Glomerular endothelial cell (primary cell): Measurements from ENCODE around the gene CADPS2. TPM values are rescaled to one million over a fixed set of nuclear protein-coding genes. Genes with fewer than 3 reads are reported as not detected.
A peak's percentile ranks its signal among the peaks of the same experiment; 100 is the strongest.
"Not testable (repeated sequence)": the region's sequence is repeated elsewhere in the genome, so short reads cannot be mapped to it uniquely, and the experiment has no call there.

Experiments used
- DNase-seq: peaks from one replicate; pipeline ENCODE4 v3.0.0-alpha.2; 2011; ENCODE audit warnings: low read depth, low spot score; ENCODE audit errors: extremely low read depth
- total RNA-seq: library from RNA; depleted of rRNA; stranded (reverse); fragments of >200 nt; gene quantifications from 2 replicates; pipeline ENCODE4 v1.2.3, GENCODE V29; 2015

The CADPS2 gene
- total RNA-seq, 1 donor from 2014 or later, result 12.4 TPM

GRCh38 chr7:122677149-122677548 lies 209.1 kb downstream of the CADPS2 start:
- no peak for DNase-seq

DNA sequence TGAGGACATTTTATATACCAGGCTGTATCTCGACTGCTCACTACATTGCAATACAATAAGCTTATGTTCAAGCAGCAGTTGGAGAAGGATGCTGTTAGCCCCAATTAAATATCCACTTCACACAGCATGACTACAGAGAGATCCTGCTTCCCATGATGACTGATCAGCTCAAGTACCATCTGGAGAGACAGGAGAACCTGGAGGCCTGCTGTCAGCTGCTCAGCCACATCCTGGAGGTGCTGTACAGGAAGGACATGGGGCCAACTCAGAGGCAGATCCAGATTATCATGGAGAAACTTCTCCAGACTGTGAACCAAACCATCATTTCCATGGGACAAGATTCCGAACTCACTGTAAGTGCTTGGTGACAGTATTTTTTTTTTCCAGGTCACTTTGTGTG lies 209.8 kb downstream of the CADPS2 start:
- DNase-seq, result no peak

GRCh38 chr7:122675621-122676020 lies 210.6 kb downstream of the CADPS2 start:
- no peak for DNase-seq

DNA sequence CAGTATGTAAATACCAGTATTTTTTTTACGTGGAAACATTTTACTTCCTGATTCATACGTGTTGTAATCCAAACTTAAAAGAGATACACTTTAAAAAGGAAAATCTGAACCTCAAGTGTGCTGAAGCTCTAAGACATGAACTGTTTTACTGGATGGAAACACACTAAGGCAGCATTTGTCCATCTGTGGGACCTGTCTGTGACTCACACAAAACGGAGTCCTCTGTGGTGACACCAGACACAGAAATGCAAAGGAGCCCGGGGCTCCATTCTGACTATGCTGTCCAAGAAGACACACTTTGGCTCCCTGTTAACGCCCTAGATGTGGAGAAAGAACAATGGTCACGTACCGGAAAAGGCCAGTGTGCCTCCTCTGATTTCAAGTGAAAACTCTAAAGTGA lies 211.2 kb downstream of the CADPS2 start:
- no peak for DNase-seq

- DNase-seq, result no peak
Observed at GRCh38 chr7:122674502-122674901, 211.8 kb downstream of the CADPS2 start.

- DNase-seq, result no peak
Observed at GRCh38 chr7:122673951-122674350, 212.3 kb downstream of the CADPS2 start.

DNA sequence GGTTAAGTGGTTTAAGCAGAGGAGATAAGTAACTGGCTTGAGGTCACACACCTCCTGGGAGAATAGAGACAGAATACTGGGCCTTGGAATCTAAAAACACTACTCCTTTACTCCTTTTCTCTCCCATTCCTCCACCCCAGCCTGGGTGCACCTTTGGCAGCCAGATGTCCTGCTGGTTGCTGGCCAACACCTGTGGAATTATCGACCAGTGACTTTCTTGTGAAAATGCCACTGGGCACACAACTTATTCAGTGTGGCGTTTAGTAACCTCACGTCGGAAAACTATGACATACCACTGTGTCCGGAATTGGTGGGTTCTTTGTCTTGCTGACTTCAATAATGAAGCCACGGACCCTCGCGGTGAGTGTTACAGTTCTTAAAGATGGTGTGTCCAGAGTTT lies 213.7 kb downstream of the CADPS2 start:
- no peak for DNase-seq

- no peak for DNase-seq
Observed at GRCh38 chr7:122663733-122664132, 222.5 kb downstream of the CADPS2 start.

GRCh38 chr7:122658856-122659255 lies 227.4 kb downstream of the CADPS2 start:
- DNase-seq, result no peak

GRCh38 chr7:122653685-122654084 lies 232.6 kb downstream of the CADPS2 start:
- DNase-seq, result no peak

- DNase-seq, result peak; percentile 63
Observed at GRCh38 chr7:122652876-122653275, 233.4 kb downstream of the CADPS2 start.

DNA sequence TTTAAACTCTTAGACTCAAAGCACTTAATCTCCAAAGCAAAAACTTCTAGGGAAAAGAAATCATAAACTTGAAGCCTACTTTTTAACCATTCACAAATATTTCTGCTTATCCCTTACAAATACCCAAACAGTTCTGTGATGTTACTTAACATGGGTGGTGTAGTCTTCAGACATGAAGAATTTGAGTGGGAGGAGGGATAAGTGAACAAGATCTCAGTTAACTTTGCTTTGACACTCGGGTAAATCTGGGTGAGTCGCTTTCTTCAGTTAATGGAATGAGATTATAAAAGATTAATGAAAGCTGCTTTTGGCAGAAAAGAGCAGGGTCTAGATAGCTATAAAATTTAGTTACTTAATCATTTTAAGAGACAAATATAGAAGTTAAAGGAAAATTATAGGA lies 234.8 kb downstream of the CADPS2 start:
- DNase-seq, result no peak

GRCh38 chr7:122643250-122643649 lies 243.0 kb downstream of the CADPS2 start:
- no peak for DNase-seq

DNA sequence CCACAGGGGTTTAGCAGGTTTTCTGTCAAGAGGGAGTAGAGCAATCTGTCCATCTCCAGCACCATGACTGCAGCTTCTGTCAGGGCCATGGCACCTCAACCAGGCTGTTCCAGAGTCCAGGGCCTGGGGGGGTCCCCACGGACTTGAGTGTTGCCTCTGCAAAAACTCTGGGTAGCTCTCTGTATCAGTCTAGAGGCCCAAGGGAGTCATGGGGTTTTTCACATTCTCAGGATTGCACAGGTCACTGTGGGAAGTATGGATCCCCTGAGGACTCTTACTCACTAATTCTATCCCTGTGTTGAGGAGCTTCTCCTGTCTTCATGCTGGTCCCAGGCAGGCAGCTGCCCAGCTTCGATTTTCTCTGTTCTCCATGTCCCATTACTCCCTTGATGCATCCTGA lies 247.8 kb downstream of the CADPS2 start:
- no peak for DNase-seq

DNA sequence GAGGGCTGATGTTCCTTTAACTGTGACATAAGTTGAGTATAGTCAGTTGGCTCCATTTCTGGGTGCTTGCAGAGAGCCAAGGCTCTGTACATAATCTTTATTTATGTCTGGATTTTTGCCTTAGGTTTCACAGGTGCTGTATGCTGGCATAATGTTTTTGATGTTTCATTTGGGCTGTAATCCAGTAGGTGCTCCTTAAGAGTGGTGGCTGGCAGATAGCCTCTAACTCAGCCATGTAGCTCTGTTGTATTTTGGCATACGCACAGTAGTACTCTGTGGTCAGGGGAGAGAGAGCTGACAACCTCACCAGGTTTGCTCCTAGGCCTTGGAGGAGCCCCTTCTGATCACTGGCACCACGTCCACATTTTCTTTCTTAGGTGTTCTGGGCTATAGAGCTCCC lies 248.5 kb downstream of the CADPS2 start:
- no peak for DNase-seq

DNA sequence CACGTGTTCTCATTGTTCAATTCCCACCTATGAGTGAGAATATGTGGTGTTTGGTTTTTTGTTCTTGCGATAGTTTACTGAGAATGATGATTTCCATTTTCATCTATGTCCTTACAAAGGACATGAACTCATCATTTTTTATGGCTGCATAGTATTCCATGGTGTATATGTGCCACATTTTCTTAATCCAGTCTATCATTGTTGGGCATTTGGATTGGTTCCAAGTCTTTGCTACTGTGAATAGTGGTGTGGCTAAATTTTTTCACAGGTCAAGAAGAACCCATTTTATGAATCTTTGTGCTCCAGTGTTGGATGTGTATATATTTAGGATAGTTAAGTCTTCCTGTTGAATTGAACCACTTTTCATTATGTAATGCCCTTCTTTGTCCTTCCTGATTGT lies 250.8 kb downstream of the CADPS2 start:
- DNase-seq, result not testable (repeated sequence)

GRCh38 chr7:122633472-122633871 lies 252.8 kb downstream of the CADPS2 start:
- DNase-seq, result no peak

GRCh38 chr7:122632238-122632637 lies 254.0 kb downstream of the CADPS2 start:
- DNase-seq, result no peak

- no peak for DNase-seq
Observed at GRCh38 chr7:122629412-122629953, 256.8 kb downstream of the CADPS2 start.

- DNase-seq, result no peak
Observed at GRCh38 chr7:122628651-122629411, 257.4 kb downstream of the CADPS2 start.

- no peak for DNase-seq
Observed at GRCh38 chr7:122626785-122627184, 259.5 kb downstream of the CADPS2 start.

DNA sequence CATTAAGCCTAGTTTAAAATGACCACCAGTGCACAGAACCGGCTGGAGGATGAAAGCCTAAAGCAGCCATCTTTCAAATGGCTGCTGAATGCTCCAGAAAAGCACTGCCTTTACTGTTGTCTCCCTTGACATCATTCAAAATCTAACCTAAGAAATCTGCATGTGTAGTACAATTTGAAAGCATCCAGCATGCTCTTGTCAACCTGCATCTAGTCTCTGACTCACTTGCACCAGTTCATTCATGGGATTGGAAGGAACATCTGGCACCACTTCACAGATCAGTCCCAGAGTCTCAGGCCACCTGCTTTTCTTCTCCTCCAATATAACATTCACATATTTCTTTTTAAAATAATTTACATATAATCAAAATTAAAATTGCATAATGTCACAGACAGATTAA lies 263.6 kb downstream of the CADPS2 start:
- no peak for DNase-seq

DNA sequence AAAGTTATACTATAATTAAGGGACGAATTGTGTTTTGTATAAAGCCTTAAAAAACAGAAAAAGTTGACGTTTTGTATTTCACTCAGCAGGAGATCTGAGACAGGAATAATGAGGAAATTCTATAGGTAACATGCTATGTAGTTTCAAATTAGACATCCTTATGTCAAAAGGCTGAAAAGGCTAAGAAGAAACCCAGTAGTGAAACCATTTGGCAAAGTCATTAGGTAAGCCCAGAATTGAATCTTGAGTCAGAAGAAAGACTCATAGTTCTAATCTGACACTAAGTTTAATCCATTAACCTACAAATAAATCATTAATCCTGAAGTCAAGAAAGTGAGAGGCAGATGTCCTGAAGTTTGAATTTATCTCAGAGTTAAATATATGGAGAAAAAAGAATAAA lies 266.6 kb downstream of the CADPS2 start:
- DNase-seq, result no peak
